GM18868 (cell line): ENCODE data around the gene TIGAR.

Experiments
- ATAC-seq: cut with Tn5 transposase; IDR thresholded peaks from one replicate; pipeline ENCODE4 v1.9.1; 2021; ENCODE audit warnings: mild to moderate bottlenecking, moderate library complexity; ENCODE audit not compliant: unreplicated experiment

Gene TIGAR

GRCh38 chr12:4282103-4282891, 38.7 kb upstream of the TIGAR start:
- no peak for ATAC-seq

- no peak for ATAC-seq
Observed at GRCh38 chr12:4282892-4283511, 38.0 kb upstream of the TIGAR start.

- ATAC-seq: no peak
Observed at GRCh38 chr12:4283512-4284255, 37.3 kb upstream of the TIGAR start.

GRCh38 chr12:4284306-4284705, 36.7 kb upstream of the TIGAR start:
- no peak for ATAC-seq

- no peak for ATAC-seq
Observed at GRCh38 chr12:4285070-4285469, 35.9 kb upstream of the TIGAR start.

- ATAC-seq: no peak
Observed at GRCh38 chr12:4286228-4286627, 34.8 kb upstream of the TIGAR start.

- ATAC-seq: no peak
Observed at GRCh38 chr12:4286771-4287317, 34.2 kb upstream of the TIGAR start.

- no peak for ATAC-seq
Observed at GRCh38 chr12:4287325-4288211, 33.4 kb upstream of the TIGAR start.

- ATAC-seq: no peak
Observed at GRCh38 chr12:4288296-4289131, 32.5 kb upstream of the TIGAR start.

- no peak for ATAC-seq
Observed at GRCh38 chr12:4289231-4289878, 31.7 kb upstream of the TIGAR start.

- no peak for ATAC-seq
Observed at GRCh38 chr12:4289998-4290790, 30.8 kb upstream of the TIGAR start.

- ATAC-seq: no peak
Observed at GRCh38 chr12:4292341-4293073, 28.5 kb upstream of the TIGAR start.

- no peak for ATAC-seq
Observed at GRCh38 chr12:4293299-4293965, 27.6 kb upstream of the TIGAR start.

GRCh38 chr12:4293966-4294505, 27.0 kb upstream of the TIGAR start:
- ATAC-seq: no peak

- ATAC-seq: no peak
Observed at GRCh38 chr12:4296751-4297150, 24.3 kb upstream of the TIGAR start.

GRCh38 chr12:4297617-4298016, 23.4 kb upstream of the TIGAR start:
- ATAC-seq: no peak

GRCh38 chr12:4300883-4301282, 20.1 kb upstream of the TIGAR start:
- ATAC-seq: no peak
